Measurements from ENCODE around the gene SEMA5B.

Gene SEMA5B

DNA sequence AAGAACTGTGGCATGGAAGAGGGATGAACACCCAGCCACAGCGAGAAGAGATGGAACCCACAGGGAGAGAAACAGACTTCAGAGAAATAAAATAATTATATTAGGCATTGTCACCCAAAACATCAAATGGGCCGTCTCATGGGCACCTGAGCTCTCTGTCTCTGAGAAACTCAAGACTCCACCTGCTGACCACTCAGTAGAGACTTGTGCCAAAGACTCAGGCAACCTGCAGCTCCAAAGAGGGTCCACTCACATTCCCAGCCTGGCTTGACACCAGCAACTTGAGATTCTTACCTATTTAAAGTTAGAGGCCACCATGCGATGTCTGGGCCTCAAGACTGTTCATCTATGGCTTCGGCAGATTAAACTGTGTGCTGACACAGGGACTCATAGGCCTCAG is 12.0 kb downstream of the SEMA5B start:
- no peak for TF ChIP-seq YY1 (IDR thresholded peaks at IDR 0.05; ENCODE audit: low read depth)
- peak; percentile 42 for TF ChIP-seq RAD21 (IDR thresholded peaks at IDR 0.05; ENCODE audit: low read depth)
- TF ChIP-seq FOXM1 (IDR thresholded peaks at IDR 0.05; ENCODE audit: borderline replicate concordance, low read depth) = no peak
- TF ChIP-seq EP300 (IDR thresholded peaks at IDR 0.05; ENCODE audit: borderline replicate concordance) = no peak
- TF ChIP-seq EGR1 (IDR thresholded peaks at IDR 0.05) = no peak
- TF ChIP-seq, protein P1, sequence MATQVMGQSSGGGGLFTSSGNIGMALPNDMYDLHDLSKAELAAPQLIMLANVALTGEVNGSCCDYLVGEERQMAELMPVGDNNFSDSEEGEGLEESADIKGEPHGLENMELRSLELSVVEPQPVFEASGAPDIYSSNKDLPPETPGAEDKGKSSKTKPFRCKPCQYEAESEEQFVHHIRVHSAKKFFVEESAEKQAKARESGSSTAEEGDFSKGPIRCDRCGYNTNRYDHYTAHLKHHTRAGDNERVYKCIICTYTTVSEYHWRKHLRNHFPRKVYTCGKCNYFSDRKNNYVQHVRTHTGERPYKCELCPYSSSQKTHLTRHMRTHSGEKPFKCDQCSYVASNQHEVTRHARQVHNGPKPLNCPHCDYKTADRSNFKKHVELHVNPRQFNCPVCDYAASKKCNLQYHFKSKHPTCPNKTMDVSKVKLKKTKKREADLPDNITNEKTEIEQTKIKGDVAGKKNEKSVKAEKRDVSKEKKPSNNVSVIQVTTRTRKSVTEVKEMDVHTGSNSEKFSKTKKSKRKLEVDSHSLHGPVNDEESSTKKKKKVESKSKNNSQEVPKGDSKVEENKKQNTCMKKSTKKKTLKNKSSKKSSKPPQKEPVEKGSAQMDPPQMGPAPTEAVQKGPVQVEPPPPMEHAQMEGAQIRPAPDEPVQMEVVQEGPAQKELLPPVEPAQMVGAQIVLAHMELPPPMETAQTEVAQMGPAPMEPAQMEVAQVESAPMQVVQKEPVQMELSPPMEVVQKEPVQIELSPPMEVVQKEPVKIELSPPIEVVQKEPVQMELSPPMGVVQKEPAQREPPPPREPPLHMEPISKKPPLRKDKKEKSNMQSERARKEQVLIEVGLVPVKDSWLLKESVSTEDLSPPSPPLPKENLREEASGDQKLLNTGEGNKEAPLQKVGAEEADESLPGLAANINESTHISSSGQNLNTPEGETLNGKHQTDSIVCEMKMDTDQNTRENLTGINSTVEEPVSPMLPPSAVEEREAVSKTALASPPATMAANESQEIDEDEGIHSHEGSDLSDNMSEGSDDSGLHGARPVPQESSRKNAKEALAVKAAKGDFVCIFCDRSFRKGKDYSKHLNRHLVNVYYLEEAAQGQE (IDR thresholded peaks at IDR 0.05; ENCODE audit: low read depth) = no peak
- TF ChIP-seq, protein P2, sequence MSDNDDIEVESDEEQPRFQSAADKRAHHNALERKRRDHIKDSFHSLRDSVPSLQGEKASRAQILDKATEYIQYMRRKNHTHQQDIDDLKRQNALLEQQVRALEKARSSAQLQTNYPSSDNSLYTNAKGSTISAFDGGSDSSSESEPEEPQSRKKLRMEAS (IDR thresholded peaks at IDR 0.05) = no peak
- no peak for TF ChIP-seq CEBPB (IDR thresholded peaks at IDR 0.05)
- TF ChIP-seq TAF1 (IDR thresholded peaks at IDR 0.05; ENCODE audit: low read depth) = no peak

DNA sequence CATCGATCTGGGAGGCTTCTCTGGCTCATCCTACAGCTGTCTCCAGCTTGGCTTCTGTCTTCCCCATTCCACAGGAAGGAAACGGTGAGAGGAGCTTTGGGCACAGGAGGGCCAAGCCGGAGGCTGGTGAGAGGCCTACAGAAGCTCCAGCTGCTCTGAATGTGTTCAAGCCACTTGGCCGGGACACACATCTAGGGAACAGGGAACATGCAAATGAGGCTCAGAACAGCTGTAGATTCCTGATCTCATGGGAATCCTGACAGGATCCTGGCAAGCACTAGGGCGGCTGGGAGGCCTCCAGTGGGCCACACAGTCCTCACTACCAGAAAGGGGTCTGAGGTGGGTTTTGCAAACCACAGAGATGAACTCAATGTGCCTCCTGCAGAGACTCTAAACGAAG is 13.7 kb downstream of the SEMA5B start:
- TF ChIP-seq, protein P2 (IDR thresholded peaks at IDR 0.05) = no peak
- TF ChIP-seq CREB1 (IDR thresholded peaks at IDR 0.05; ENCODE audit: low read depth) = no peak
- TF ChIP-seq CEBPB (IDR thresholded peaks at IDR 0.05) = no peak
- TF ChIP-seq TAF1 (IDR thresholded peaks at IDR 0.05; ENCODE audit: low read depth) = no peak
- no peak for TF ChIP-seq YY1 (IDR thresholded peaks at IDR 0.05; ENCODE audit: low read depth)
- no peak for TF ChIP-seq ZBTB7A (IDR thresholded peaks at IDR 0.05; ENCODE audit: low read depth)
- TF ChIP-seq, protein P3, sequence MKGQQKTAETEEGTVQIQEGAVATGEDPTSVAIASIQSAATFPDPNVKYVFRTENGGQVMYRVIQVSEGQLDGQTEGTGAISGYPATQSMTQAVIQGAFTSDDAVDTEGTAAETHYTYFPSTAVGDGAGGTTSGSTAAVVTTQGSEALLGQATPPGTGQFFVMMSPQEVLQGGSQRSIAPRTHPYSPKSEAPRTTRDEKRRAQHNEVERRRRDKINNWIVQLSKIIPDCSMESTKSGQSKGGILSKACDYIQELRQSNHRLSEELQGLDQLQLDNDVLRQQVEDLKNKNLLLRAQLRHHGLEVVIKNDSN (IDR thresholded peaks at IDR 0.05) = no peak
- TF ChIP-seq NFIC (IDR thresholded peaks at IDR 0.05) = no peak
- TF ChIP-seq RAD21 (IDR thresholded peaks at IDR 0.05; ENCODE audit: low read depth) = no peak
- no peak for TF ChIP-seq FOXM1 (IDR thresholded peaks at IDR 0.05; ENCODE audit: borderline replicate concordance, low read depth)
- no peak for TF ChIP-seq EP300 (IDR thresholded peaks at IDR 0.05; ENCODE audit: borderline replicate concordance)
- TF ChIP-seq TCF12 (IDR thresholded peaks at IDR 0.05; ENCODE audit: low read depth) = no peak

DNA sequence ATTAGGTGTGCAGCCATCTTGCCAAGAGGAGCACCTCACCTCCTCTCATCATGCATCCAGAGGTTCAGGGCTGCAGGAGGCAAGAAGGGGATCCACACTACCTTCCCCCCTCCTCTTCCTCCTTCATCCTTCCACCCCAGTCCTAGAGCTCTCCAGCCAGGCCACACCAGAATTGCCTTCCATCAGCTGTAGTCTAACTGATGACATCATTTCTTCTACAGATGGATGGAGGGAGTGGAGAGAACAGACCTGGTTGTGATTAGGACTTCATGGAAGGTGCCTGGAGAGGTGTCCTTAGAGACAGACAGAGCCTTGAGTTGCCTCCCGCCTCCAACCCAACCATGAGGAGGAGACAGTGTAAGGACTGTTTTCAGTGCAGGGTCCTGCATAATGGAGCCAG is 14.9 kb downstream of the SEMA5B start:
- no peak for TF ChIP-seq TEAD4 (IDR thresholded peaks at IDR 0.05)
- TF ChIP-seq EGR1 (IDR thresholded peaks at IDR 0.05) = no peak
- TF ChIP-seq, protein P3 (IDR thresholded peaks at IDR 0.05) = no peak
- no peak for TF ChIP-seq RAD21 (IDR thresholded peaks at IDR 0.05; ENCODE audit: low read depth)
- no peak for TF ChIP-seq TAF1 (IDR thresholded peaks at IDR 0.05; ENCODE audit: low read depth)
- no peak for TF ChIP-seq FOXM1 (IDR thresholded peaks at IDR 0.05; ENCODE audit: borderline replicate concordance, low read depth)
- TF ChIP-seq TCF12 (IDR thresholded peaks at IDR 0.05; ENCODE audit: low read depth) = no peak
- TF ChIP-seq, protein P2 (IDR thresholded peaks at IDR 0.05) = no peak
- TF ChIP-seq ZBTB7A (IDR thresholded peaks at IDR 0.05; ENCODE audit: low read depth) = no peak

DNA sequence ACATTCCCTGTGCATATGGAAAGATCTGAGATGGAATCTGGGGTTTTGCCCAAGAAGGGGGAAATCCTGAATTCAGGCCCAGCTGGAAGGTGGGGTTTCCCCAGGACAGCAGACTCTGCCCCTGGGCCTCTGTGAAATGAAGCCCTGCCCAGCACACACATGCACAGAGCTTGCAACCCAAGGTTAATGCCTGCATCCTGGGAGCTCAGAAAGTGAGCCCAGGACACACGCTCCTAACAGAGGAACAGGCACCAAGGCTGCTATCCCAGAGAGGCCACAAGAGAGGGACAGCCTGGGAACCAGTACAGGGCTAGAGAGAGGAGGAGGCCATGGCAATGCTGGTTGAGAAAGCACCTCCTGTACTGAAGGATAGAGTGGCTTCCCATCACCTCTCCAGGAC is 16.1 kb downstream of the SEMA5B start:
- TF ChIP-seq, protein P2 (IDR thresholded peaks at IDR 0.05) = no peak
- no peak for TF ChIP-seq ZBTB7A (IDR thresholded peaks at IDR 0.05; ENCODE audit: low read depth)
- TF ChIP-seq TCF12 (IDR thresholded peaks at IDR 0.05; ENCODE audit: low read depth) = no peak
- TF ChIP-seq FOXM1 (IDR thresholded peaks at IDR 0.05; ENCODE audit: borderline replicate concordance, low read depth) = no peak
- no peak for TF ChIP-seq TAF1 (IDR thresholded peaks at IDR 0.05; ENCODE audit: low read depth)
- no peak for TF ChIP-seq CREB1 (IDR thresholded peaks at IDR 0.05; ENCODE audit: low read depth)
- TF ChIP-seq NFIC (IDR thresholded peaks at IDR 0.05) = no peak
- TF ChIP-seq, protein P3 (IDR thresholded peaks at IDR 0.05) = no peak
- no peak for TF ChIP-seq YY1 (IDR thresholded peaks at IDR 0.05; ENCODE audit: low read depth)
- no peak for TF ChIP-seq TEAD4 (IDR thresholded peaks at IDR 0.05)
- TF ChIP-seq, protein P1 (IDR thresholded peaks at IDR 0.05; ENCODE audit: low read depth) = no peak
- no peak for TF ChIP-seq RAD21 (IDR thresholded peaks at IDR 0.05; ENCODE audit: low read depth)

DNA sequence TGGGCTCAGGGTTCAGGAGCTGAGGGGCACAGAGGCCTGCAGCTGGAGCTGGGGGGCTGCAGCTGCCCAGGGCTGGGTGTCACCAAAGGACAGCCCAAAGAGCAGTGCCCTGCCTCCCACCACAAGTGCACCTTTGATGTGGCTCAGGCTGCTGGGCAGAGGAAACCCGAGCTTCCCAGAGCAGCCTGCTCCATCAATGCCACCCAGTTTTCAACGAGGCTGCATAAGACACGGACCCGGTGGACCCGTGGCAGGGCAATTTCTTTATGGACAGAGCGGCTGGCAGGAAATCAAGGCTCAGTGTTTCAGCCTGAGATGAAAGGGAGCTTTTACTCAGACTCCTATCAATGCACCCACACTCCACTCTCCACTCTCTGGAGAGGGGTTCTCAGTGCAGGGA is 18.7 kb downstream of the SEMA5B start:
- TF ChIP-seq, protein P1 (IDR thresholded peaks at IDR 0.05; ENCODE audit: low read depth) = no peak
- TF ChIP-seq EP300 (IDR thresholded peaks at IDR 0.05; ENCODE audit: borderline replicate concordance) = no peak
- no peak for TF ChIP-seq FOXM1 (IDR thresholded peaks at IDR 0.05; ENCODE audit: borderline replicate concordance, low read depth)
- TF ChIP-seq, protein P2 (IDR thresholded peaks at IDR 0.05) = no peak
- no peak for TF ChIP-seq RAD21 (IDR thresholded peaks at IDR 0.05; ENCODE audit: low read depth)
- no peak for TF ChIP-seq ZBTB7A (IDR thresholded peaks at IDR 0.05; ENCODE audit: low read depth)
- TF ChIP-seq TAF1 (IDR thresholded peaks at IDR 0.05; ENCODE audit: low read depth) = no peak
- TF ChIP-seq CEBPB (IDR thresholded peaks at IDR 0.05) = no peak

Data from Ishikawa (cell line).